ENCODE results near the gene PKP1.
A peak's percentile ranks its signal among the peaks of the same experiment; 100 is the strongest.

Gene PKP1

GRCh38 chr1:201376107-201376463 lies 92.8 kb downstream of the PKP1 start:
- DNase-seq: no peak

DNA sequence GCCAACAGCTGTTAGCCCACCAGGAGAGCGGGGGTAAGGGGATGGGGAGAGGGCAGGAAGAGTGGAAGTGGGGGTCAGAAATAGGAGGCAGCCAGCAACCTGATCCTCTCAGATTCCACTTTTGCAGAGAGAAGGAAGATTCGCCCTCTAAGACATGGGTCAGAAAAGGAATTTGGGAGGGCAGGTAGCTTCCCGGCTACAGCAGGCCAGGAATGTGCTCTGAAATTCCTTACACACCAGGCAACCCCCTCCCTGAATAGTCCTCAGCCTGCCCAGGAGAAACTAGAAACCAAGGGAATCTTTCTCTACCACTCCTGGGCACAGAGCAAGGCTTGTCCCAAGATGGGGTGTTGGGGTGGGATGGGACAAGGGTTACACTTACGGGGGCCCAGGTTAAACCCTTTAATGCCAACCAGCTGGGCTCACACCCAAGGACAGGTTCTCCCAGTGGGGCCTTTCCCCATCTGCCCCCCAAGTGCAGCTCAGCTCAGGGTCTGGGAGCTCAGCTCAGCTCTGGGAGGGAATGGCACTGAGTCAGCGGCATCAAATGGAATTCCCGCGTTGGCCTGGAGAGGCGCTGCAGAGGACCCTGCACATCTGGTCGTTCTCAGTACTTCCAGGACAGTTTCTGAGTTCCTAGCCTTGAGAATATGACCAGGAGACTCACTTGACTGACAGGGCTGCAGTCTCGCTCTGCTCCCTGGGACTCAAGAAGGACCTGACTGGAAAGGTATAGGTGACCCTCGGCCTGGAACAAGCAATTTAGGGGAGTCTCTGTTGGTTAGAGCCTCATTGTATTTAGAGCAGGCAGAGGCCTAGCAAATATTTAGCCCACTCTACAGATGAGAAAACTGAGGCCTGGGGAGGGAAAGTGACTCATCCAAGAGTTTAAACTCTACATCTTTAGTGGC lies 93.4 kb downstream of the PKP1 start:
- peak; percentile 47 for DNase-seq

DNA sequence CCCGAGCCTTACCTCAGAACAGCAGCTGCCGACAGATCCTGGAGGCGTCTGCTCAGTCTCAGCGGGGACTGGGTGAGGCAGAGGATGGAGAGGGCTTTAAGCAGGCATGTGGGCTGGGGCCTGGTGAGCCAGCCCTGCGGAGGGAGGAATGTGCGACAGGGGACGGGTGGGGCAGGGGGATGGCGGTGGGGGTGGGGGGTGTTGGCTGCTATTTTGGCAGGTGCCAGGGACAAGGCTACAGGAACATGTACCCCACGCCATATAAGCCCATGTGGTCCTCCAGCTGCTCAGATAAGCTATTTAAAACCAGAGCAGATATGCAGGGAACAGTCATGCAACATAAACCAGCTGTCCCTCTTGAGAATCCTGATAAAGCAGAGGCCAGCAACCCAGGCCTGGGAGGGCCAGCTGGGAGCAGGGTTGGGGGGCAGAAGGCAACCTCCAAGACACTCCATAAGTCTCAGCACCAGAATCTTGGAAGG lies 94.3 kb downstream of the PKP1 start, which contains the start of gene TNNT2:
Gene TNNT2 (minus strand): TSS at position 70 of the 482 bp plus-strand sequence. CDS start 4,426 bp downstream, outside the sequence.
- DNase-seq: no peak

DNA sequence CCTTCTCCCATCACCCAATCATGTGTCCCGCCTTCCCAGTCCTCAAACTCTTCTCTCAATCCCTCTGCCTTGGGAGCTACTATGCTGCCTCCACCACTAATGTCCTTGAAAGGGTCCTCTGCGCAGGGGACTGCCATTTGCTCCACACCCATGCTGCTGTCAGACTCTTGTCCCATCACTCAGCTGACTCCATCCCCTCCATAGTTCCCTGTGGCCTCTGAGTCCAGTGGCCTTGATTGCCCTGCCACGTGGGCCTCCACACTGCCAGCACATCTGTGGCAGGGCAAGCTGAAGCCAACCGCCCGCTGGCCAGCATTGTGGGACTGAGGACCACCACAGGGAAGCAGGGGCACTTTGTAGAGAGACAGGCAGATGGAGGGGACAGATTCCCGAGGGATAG lies 95.5 kb downstream of the PKP1 start:
- no peak for DNase-seq

DNA sequence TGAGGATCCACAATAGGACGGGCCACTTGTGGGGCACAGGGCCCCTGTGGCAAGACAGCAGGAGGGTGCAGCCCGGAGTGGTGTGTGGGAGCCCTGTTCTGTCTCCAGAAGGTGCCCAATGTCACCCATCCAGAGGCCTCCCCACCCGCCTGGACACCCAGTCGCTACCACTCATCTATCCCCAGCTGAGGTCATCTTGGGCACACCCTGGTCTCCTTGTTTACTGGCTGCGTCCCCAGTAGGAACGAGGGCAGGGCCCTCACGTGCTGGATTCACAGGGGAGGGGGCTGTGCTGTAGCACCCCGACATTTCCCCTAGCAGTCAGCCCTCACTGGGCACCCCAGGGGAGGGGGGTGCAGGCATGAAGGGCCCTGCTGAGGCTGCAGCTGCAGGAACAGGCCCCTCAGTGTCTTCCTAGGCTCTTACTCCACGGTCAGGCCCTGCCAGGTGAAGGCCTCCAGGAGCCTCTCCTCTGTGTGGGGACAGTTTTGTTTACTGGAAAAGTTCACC lies 96.5 kb downstream of the PKP1 start:
- DNase-seq: no peak

DNA sequence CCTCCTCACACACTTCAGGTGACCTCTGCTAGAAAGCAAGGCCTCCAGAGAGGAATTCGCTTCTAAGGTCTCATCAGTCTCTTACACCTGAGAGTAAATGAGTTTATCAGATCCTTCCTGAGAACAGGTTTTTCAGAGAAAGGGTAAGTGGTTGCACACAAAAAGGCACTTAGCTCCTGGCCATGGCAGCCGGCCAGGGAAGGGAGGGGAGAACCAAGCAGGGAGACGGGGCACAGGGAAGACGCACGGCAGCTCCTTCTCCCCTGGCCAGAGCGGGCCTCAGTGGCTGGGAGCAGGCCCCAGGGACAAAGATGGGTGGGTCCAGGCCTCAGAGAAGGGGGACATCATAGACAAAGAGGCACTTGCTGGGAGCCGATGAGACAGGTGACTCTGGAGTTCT lies 97.8 kb downstream of the PKP1 start:
- DNase-seq: no peak

Measured in suppressor macrophage treated with lipopolysaccharide for 4 hours (primary cell).